ENCODE measurements around the gene MARCKS. TPM values are rescaled to one million over a fixed set of nuclear protein-coding genes. Genes with fewer than 3 reads are reported as not detected.

Gene MARCKS
- total and polyA plus RNA-seq, 7 experiments from 2014 or later, result 0.05 to 31.6 (median 4.7) TPM; not detected in 2

- no peaks in the 10 kb centered on the region for H3K36me3 Mint-ChIP-seq
- no peak overlapping the region for H3K27ac ChIP-seq (ENCODE audit: low read depth, low read length)
- ATAC-seq (no peak), DNase-seq (no peak)
- H3K27me3 Mint-ChIP-seq, result peaks cover 5 to 27% (median 20%) of the 10 kb centered on the region in 5 donors
- H3K4me1 ChIP-seq (ENCODE audit: control insufficient read depth in 2 of 2, insufficient read depth in 2 of 2, low read length in 2 of 2), result no peaks in the 10 kb centered on the region
- H3K4me3 ChIP-seq (ENCODE audit: low read length), result no peak overlapping the region
- H3K4me1 Mint-ChIP-seq, result no peaks in the 10 kb centered on the region
- no peak overlapping the region for H3K4me3 Mint-ChIP-seq
- peaks cover 0 to 12% (median 2%) of the 10 kb centered on the region in 11 donors for H3K9me3 Mint-ChIP-seq
- CTCF ChIA-PET, result no interaction called here
- no peak overlapping the region for H3K27ac Mint-ChIP-seq
- intact Hi-C loops (cut with micrococcal nuclease), result no loop called here
- no peaks in the 10 kb centered on the region for H3K36me3 ChIP-seq (ENCODE audit: control insufficient read depth in 2 of 3, insufficient read depth in 3 of 3, low read length in 3 of 3)
- no peaks in the 10 kb centered on the region for H3K9me3 ChIP-seq (ENCODE audit: control insufficient read depth in 2 of 3, low read length in 3 of 3)
- H3K27me3 ChIP-seq (ENCODE audit: control insufficient read depth in 2 of 2, insufficient read depth in 2 of 2, low read length in 2 of 2), result no peaks in the 10 kb centered on the region
- POLR2A ChIA-PET, result no interaction called here
These were observed 36.3 kb downstream of the MARCKS start for GRCh38 chr6:113893451-113893850.

- Histone ChIP-seq H3K9me3 (ENCODE audit: control insufficient read depth in 2 of 3, low read length in 3 of 3) (no peaks in the 10 kb centered on the region), H3K4me3 (ENCODE audit: low read length) (no peak overlapping the region), H3K27me3 (ENCODE audit: control insufficient read depth in 2 of 2, insufficient read depth in 2 of 2, low read length in 2 of 2) (no peaks in the 10 kb centered on the region), H3K4me1 (ENCODE audit: control insufficient read depth in 2 of 2, insufficient read depth in 2 of 2, low read length in 2 of 2) (no peaks in the 10 kb centered on the region), H3K27ac (ENCODE audit: low read depth, low read length) (no peak overlapping the region), H3K36me3 (ENCODE audit: control insufficient read depth in 2 of 3, insufficient read depth in 3 of 3, low read length in 3 of 3) (no peaks in the 10 kb centered on the region)
- H3K27ac Mint-ChIP-seq, result no peak overlapping the region
- no peaks in the 10 kb centered on the region for H3K4me1 Mint-ChIP-seq
- intact Hi-C loops (cut with micrococcal nuclease), result no loop called here
- ATAC-seq (no peak), DNase-seq (no peak)
- H3K36me3 Mint-ChIP-seq, result no peaks in the 10 kb centered on the region
- peaks cover 0 to 12% (median 2%) of the 10 kb centered on the region in 11 donors for H3K9me3 Mint-ChIP-seq
- peaks cover 5 to 27% (median 20%) of the 10 kb centered on the region in 5 donors for H3K27me3 Mint-ChIP-seq
- POLR2A ChIA-PET, result no interaction called here
- CTCF ChIA-PET, result no interaction called here
- H3K4me3 Mint-ChIP-seq, result no peak overlapping the region
These were observed 36.7 kb downstream of the MARCKS start for GRCh38 chr6:113893866-113894265.

- ATAC-seq (no peak), DNase-seq (no peak)
- POLR2A ChIA-PET, result no interaction called here
- H3K4me3 ChIP-seq (ENCODE audit: low read length), result no peak overlapping the region
- no peaks in the 10 kb centered on the region for H3K4me1 ChIP-seq (ENCODE audit: control insufficient read depth in 2 of 2, insufficient read depth in 2 of 2, low read length in 2 of 2)
- H3K27ac ChIP-seq (ENCODE audit: low read depth, low read length), result no peak overlapping the region
- no peaks in the 10 kb centered on the region for H3K27me3 ChIP-seq (ENCODE audit: control insufficient read depth in 2 of 2, insufficient read depth in 2 of 2, low read length in 2 of 2)
- Mint-ChIP-seq H3K9me3 (peaks cover 0 to 12% (median 2%) of the 10 kb centered on the region in 11 donors), H3K4me3 (no peak overlapping the region), H3K27ac (no peak overlapping the region), H3K36me3 (no peaks in the 10 kb centered on the region), H3K27me3 (peaks cover 11 to 31% (median 20%) of the 10 kb centered on the region in 5 donors), H3K4me1 (no peaks in the 10 kb centered on the region)
- no peaks in the 10 kb centered on the region for H3K9me3 ChIP-seq (ENCODE audit: control insufficient read depth in 2 of 3, low read length in 3 of 3)
- CTCF ChIA-PET, result no interaction called here
- no peaks in the 10 kb centered on the region for H3K36me3 ChIP-seq (ENCODE audit: control insufficient read depth in 2 of 3, insufficient read depth in 3 of 3, low read length in 3 of 3)
- intact Hi-C loops (cut with micrococcal nuclease), result no loop called here
These were observed 37.8 kb downstream of the MARCKS start for GRCh38 chr6:113894712-113895674.

GRCh38 chr6:113901482-113901881 is 44.3 kb downstream of the MARCKS start:
- CTCF ChIA-PET, result interaction anchor here (0.9 to 1.3 kb wide), 3 partner anchors 12 to 1721 kb away, joined by 3 to 4 read pairs (median 3); no protein-coding TSS in a partner anchor

GRCh38 chr6:113903666-113904330 is 46.7 kb downstream of the MARCKS start:
- Histone ChIP-seq H3K4me1 (ENCODE audit: control insufficient read depth in 2 of 2, insufficient read depth in 2 of 2, low read length in 2 of 2) (no peaks in the 10 kb centered on the region), H3K4me3 (ENCODE audit: low read length) (no peak overlapping the region), H3K9me3 (ENCODE audit: control insufficient read depth in 2 of 3, low read length in 3 of 3) (no peaks in the 10 kb centered on the region), H3K27ac (ENCODE audit: low read depth, low read length) (no peak overlapping the region), H3K27me3 (ENCODE audit: control insufficient read depth in 2 of 2, insufficient read depth in 2 of 2, low read length in 2 of 2) (no peaks in the 10 kb centered on the region), H3K36me3 (ENCODE audit: control insufficient read depth in 2 of 3, insufficient read depth in 3 of 3, low read length in 3 of 3) (no peaks in the 10 kb centered on the region)
- intact Hi-C loops (cut with micrococcal nuclease), result no loop called here
- no peak overlapping the region for H3K4me3 Mint-ChIP-seq
- CTCF ChIA-PET, result no interaction called here
- peaks cover 0 to 12% (median 5%) of the 10 kb centered on the region in 5 donors for H3K27me3 Mint-ChIP-seq
- no peaks in the 10 kb centered on the region for H3K4me1 Mint-ChIP-seq
- DNase-seq, result no peak
- H3K9me3 Mint-ChIP-seq, result no peaks in the 10 kb centered on the region
- POLR2A ChIA-PET, result no interaction called here
- no peak for ATAC-seq
- H3K27ac Mint-ChIP-seq, result no peak overlapping the region
- H3K36me3 Mint-ChIP-seq, result no peaks in the 10 kb centered on the region

More at GRCh38 chr6:113901482-113901881, 44.3 kb downstream of the MARCKS start:
- H3K36me3 ChIP-seq (ENCODE audit: control insufficient read depth in 2 of 3, insufficient read depth in 3 of 3, low read length in 3 of 3), result no peaks in the 10 kb centered on the region
- H3K27me3 ChIP-seq (ENCODE audit: control insufficient read depth in 2 of 2, insufficient read depth in 2 of 2, low read length in 2 of 2), result no peaks in the 10 kb centered on the region
- POLR2A ChIA-PET, result no interaction called here
- Mint-ChIP-seq H3K36me3 (no peaks in the 10 kb centered on the region), H3K9me3 (peaks cover 0 to 5% (median 0%) of the 10 kb centered on the region in 11 donors), H3K4me3 (no peak overlapping the region), H3K27ac (no peak overlapping the region), H3K27me3 (peaks cover 0 to 14% (median 5%) of the 10 kb centered on the region in 5 donors), H3K4me1 (no peaks in the 10 kb centered on the region)
- H3K9me3 ChIP-seq (ENCODE audit: control insufficient read depth in 2 of 3, low read length in 3 of 3), result no peaks in the 10 kb centered on the region
- intact Hi-C loops (cut with micrococcal nuclease), result no loop called here
- H3K4me1 ChIP-seq (ENCODE audit: control insufficient read depth in 2 of 2, insufficient read depth in 2 of 2, low read length in 2 of 2), result no peaks in the 10 kb centered on the region
- DNase-seq (no peak), ATAC-seq (no peak)
- H3K4me3 ChIP-seq (ENCODE audit: low read length), result no peak overlapping the region
- H3K27ac ChIP-seq (ENCODE audit: low read depth, low read length), result no peak overlapping the region

- Histone ChIP-seq H3K4me3 (ENCODE audit: low read length) (no peak overlapping the region), H3K36me3 (ENCODE audit: control insufficient read depth in 2 of 3, insufficient read depth in 3 of 3, low read length in 3 of 3) (no peaks in the 10 kb centered on the region), H3K4me1 (ENCODE audit: control insufficient read depth in 2 of 2, insufficient read depth in 2 of 2, low read length in 2 of 2) (no peaks in the 10 kb centered on the region), H3K27ac (ENCODE audit: low read depth, low read length) (no peak overlapping the region), H3K27me3 (ENCODE audit: control insufficient read depth in 2 of 2, insufficient read depth in 2 of 2, low read length in 2 of 2) (no peaks in the 10 kb centered on the region), H3K9me3 (ENCODE audit: control insufficient read depth in 2 of 3, low read length in 3 of 3) (no peaks in the 10 kb centered on the region)
- Mint-ChIP-seq H3K27me3 (peaks cover 0 to 12% (median 0%) of the 10 kb centered on the region in 5 donors), H3K4me1 (peaks cover 0 to 4% (median 2%) of the 10 kb centered on the region in 7 donors), H3K36me3 (no peaks in the 10 kb centered on the region), H3K9me3 (no peaks in the 10 kb centered on the region), H3K27ac (no peak overlapping the region), H3K4me3 (no peak overlapping the region)
- ChIA-PET CTCF (interaction anchor here (1.6 kb wide), 1 partner anchor 30 kb away, joined by 3 read pairs; no protein-coding TSS in a partner anchor), POLR2A (no interaction called here)
- intact Hi-C loops (cut with micrococcal nuclease), result no loop called here
- DNase-seq, result no peak
- ATAC-seq, result no peak
These were observed 50.1 kb downstream of the MARCKS start for GRCh38 chr6:113907102-113907815.

Measured in naive thymus-derived CD4-positive, alpha-beta T cell (primary cell).